LoVo (cell line): ENCODE results near the gene RREB1.
A peak's percentile ranks its signal among the peaks of the same experiment; 100 is the strongest.

Experiments
- DNase-seq: peaks from one replicate; pipeline ENCODE4 v3.0.0-alpha.2; 2016; ENCODE audit warnings: low spot score

The RREB1 gene

GRCh38 chr6:7107578-7108195, at the start of gene RREB1:
Gene RREB1, plus strand, starts transcription at chr6:7107961. Its CDS starts 73,951 bp downstream, at chr6:7181912.
- DNase-seq = peak; percentile 46

DNA sequence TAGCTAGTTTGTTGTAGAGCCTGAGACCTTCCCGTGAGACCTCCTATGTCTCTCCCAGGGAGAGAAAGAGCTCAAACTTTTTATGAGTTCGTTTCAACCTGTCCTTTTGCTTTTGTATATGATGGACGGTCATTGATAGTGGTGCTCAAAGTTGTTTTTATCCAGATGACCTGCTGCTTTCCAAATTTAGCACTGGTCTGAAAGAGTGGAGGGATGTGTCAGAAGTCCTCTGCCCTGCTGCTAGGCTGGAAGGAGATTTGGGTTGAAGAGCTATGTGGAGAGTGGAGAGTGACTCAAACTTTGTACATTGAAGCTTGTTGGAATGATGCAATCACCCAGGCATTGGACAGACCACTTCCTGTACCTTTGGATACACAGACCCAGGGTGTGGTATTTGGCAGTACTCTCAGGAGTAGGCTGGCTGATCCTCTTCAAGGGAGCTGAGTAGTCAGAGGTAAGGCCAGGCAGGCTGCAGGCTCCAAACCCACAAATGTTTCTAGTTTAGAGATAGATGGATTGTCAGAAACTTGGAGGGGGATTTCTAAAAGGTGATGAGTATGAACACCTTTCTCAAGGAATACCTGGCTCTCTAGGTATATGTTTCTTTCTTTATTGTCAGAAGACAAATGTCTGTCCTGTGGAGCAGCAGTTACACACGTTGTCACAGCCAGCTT, 49.4 kb upstream of the RREB1 start:
- DNase-seq = peak; percentile 96

- DNase-seq = peak; percentile 44
Observed at GRCh38 chr6:7060769-7061516, 46.8 kb upstream of the RREB1 start.

GRCh38 chr6:7062451-7063162, 45.2 kb upstream of the RREB1 start:
- no peak for DNase-seq

- DNase-seq = no peak
Observed at GRCh38 chr6:7067305-7067704, 40.5 kb upstream of the RREB1 start.

- no peak for DNase-seq
Observed at GRCh38 chr6:7071405-7071804, 36.4 kb upstream of the RREB1 start.

GRCh38 chr6:7073082-7073820, 34.5 kb upstream of the RREB1 start:
- no peak for DNase-seq

- no peak for DNase-seq
Observed at GRCh38 chr6:7073821-7074525, 33.8 kb upstream of the RREB1 start.

DNA sequence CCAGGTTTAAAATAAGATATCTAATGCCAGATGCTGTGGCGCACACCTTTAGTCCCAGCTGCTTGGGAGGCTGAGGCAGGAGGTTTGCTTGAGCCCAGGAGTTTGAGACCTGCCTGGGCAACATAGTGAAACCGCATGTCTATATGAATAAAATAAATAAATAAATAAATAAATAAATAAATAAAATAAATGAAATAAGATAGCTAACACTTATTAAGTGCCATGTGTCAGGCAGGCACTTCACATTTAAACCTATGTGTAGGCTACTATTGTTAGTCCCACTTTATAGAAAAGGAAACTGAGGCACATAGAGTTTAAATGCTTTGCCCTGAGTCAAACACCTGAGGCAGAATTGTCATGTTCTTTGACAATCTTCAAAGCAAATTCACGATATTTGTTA, 32.9 kb upstream of the RREB1 start:
- DNase-seq = no peak

- DNase-seq = no peak
Observed at GRCh38 chr6:7075341-7076000, 32.3 kb upstream of the RREB1 start.

- no peak for DNase-seq
Observed at GRCh38 chr6:7077856-7078255, 29.9 kb upstream of the RREB1 start.

DNA sequence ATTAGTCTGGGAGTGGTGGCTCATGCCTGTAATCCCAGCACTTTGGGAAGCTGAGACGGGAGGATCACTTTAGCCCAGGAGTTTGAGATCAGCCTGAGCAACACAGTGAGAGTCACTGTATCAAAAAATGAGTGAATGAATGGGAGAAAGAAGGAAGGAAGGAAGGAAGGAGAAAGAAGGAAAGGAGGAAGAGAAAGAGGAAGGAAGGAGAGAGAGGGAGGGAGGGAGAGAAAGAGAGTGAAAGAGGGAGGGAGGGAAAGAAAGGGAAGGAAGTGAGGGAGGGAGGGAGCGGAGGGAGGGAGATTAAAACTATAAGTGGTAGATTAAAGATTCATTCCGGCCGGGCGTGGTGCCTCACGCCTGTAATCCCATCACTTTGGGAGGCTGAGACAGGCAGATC, 28.9 kb upstream of the RREB1 start:
- DNase-seq = no peak

- no peak for DNase-seq
Observed at GRCh38 chr6:7080311-7080710, 27.4 kb upstream of the RREB1 start.

DNA sequence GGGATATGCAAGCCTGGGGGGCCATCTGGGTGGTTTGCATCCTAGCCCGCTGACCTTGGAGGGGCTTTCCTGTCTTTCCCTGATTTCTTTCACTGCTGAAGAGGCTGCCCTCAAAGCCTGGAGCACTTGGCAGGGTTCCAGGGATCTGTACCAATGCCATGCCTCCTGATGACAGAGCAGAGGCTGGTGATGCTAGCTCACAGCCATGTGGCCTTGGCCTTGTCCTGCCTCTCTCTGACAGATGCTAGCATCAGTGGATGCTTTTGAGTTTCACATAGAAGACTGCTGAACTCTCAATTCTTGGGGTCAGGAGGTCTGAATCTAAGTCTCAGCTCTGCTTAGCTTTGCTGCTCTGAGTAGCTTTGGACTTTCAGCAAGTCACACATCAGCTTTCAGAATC, 21.9 kb upstream of the RREB1 start:
- DNase-seq = no peak

GRCh38 chr6:7086488-7086887, 21.3 kb upstream of the RREB1 start:
- no peak for DNase-seq

GRCh38 chr6:7087066-7087465, 20.7 kb upstream of the RREB1 start:
- DNase-seq = no peak

GRCh38 chr6:7087491-7087979, 20.2 kb upstream of the RREB1 start:
- DNase-seq = peak; percentile 77

DNA sequence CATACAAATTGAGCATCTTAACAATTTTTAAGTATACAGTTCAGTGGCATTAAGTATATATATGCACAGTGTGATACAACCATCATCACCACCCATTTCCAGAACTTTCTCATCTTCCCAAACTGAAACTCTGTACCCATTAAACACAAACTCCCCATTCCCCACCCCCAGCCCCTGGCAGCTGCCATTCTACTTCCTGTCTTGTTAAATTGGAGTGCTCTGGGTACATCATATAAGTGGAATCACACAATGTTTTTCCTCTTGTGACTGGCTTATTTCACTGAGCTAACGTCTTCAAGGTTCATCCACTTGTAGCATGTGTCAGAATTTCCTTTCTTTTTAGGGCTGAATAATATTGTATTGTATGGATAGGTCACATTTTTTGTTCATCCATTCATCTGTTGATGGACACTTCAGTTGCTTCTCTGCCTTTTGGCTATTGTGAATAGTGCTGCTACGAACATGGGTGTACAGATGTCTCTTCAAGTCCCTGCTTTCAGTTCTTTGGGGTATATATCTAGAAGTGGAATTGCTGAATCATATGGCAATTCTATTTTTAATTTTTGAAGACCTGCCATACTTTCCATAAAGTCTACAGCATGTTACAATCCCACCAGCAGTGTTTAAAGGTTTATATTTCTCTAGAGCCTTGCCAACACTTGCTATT, 19.6 kb upstream of the RREB1 start:
- no peak for DNase-seq

- DNase-seq = no peak
Observed at GRCh38 chr6:7098993-7099392, 8.8 kb upstream of the RREB1 start.
